ENCODE data around the gene ST6GALNAC5. TPM values are rescaled to one million over a fixed set of nuclear protein-coding genes. Genes with fewer than 3 reads are reported as not detected.

Gene ST6GALNAC5
- total RNA-seq, 4 donors from 2014 or later: 5.3 to 8.7 (median 8.2) TPM

GRCh38 chr1:77014073-77014788 is 147.0 kb downstream of the ST6GALNAC5 start:
- intact Hi-C loops (cut with DNase I): no loop called here
- Histone ChIP-seq H3K9me3 (no peaks in the 10 kb centered on the region), H3K36me3 (no peaks in the 10 kb centered on the region), H3K27me3 (no peaks in the 10 kb centered on the region), H3K4me3 (no peak overlapping the region), H3K27ac (replicated peaks in 1 of 4) (no peak overlapping the region), H3K4me1 (no peaks in the 10 kb centered on the region)
- WGBS: 98% methylated on average over 5 of the region's 5 CpGs
- TF ChIP-seq CTCF (IDR thresholded peaks at IDR 0.05) (no peak), EP300 (IDR thresholded peaks at IDR 0.05) (no peak), POLR2A (IDR thresholded peaks at IDR 0.05; ENCODE audit: low read depth) (no peak), POLR2AphosphoS5 (IDR thresholded peaks at IDR 0.05) (no peak)
- no peak for DNase-seq (ENCODE audit: extremely low spot score)

- Histone ChIP-seq H3K27ac (replicated peaks in 1 of 4) (no peak overlapping the region), H3K4me1 (no peaks in the 10 kb centered on the region), H3K9me3 (no peaks in the 10 kb centered on the region), H3K36me3 (no peaks in the 10 kb centered on the region), H3K4me3 (no peak overlapping the region), H3K27me3 (no peaks in the 10 kb centered on the region)
- intact Hi-C loops (cut with DNase I): no loop called here
- 83% methylated on average over 2 of the region's 2 CpGs for WGBS
- no peak for DNase-seq (ENCODE audit: extremely low spot score)
- TF ChIP-seq POLR2A (IDR thresholded peaks at IDR 0.05; ENCODE audit: low read depth) (no peak), POLR2AphosphoS5 (IDR thresholded peaks at IDR 0.05) (no peak), CTCF (IDR thresholded peaks at IDR 0.05) (no peak), EP300 (IDR thresholded peaks at IDR 0.05) (no peak)
Measured at GRCh38 chr1:77015748-77016341, 148.6 kb downstream of the ST6GALNAC5 start.

GRCh38 chr1:77016386-77016985 is 149.2 kb downstream of the ST6GALNAC5 start:
- TF ChIP-seq POLR2A (IDR thresholded peaks at IDR 0.05; ENCODE audit: low read depth): no peak
- no peak for TF ChIP-seq EP300 (IDR thresholded peaks at IDR 0.05)
- no peak for TF ChIP-seq POLR2AphosphoS5 (IDR thresholded peaks at IDR 0.05)
- no peak for TF ChIP-seq CTCF (IDR thresholded peaks at IDR 0.05)
- intact Hi-C loops (cut with DNase I): no loop called here
- 73% methylated on average over 2 of the region's 2 CpGs for WGBS
- no peaks in the 10 kb centered on the region for H3K4me1 ChIP-seq
- H3K27me3 ChIP-seq: no peaks in the 10 kb centered on the region
- no peak overlapping the region for H3K27ac ChIP-seq (replicated peaks in 1 of 4)
- no peaks in the 10 kb centered on the region for H3K9me3 ChIP-seq
- no peak for DNase-seq (ENCODE audit: extremely low spot score)
- H3K36me3 ChIP-seq: no peaks in the 10 kb centered on the region
- H3K4me3 ChIP-seq: no peak overlapping the region

- intact Hi-C loops (cut with DNase I): no loop called here
- WGBS: 54% methylated on average over 3 of the region's 3 CpGs
- Histone ChIP-seq H3K4me3 (no peak overlapping the region), H3K27me3 (no peaks in the 10 kb centered on the region), H3K9me3 (no peaks in the 10 kb centered on the region), H3K4me1 (no peaks in the 10 kb centered on the region), H3K27ac (replicated peaks in 1 of 4) (no peak overlapping the region), H3K36me3 (no peaks in the 10 kb centered on the region)
- TF ChIP-seq POLR2AphosphoS5 (IDR thresholded peaks at IDR 0.05) (no peak), CTCF (IDR thresholded peaks at IDR 0.05) (no peak)
- no peak for DNase-seq (ENCODE audit: extremely low spot score)
Measured at GRCh38 chr1:77018311-77018710, 151.0 kb downstream of the ST6GALNAC5 start.

All from esophagus muscularis mucosa (tissue), 4 donors.